ENCODE results near the gene TRIO.

TRIO gene

GRCh38 chr5:14322437-14323187 is 179.5 kb downstream of the TRIO start:
- no peak for DNase-seq

DNA sequence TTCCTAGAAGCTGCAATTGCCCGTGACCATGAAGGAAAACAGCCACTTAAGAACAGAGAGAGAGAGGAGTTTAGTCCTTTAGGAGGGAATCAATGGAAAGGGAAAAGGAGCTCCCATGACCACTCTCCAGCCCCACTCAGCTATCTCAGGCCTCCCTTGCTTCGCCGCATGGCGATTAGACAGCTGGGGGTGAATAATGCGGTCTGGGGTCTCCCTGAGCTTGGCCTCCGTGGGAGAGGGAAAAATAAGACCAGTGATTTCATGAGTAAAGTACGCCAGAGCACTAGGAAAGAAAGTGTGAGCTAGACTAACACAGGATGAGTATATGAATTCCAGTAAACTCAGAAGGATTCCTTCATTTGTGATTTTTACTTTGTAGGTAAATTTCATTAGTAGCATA is 180.3 kb downstream of the TRIO start:
- DNase-seq, result no peak

DNA sequence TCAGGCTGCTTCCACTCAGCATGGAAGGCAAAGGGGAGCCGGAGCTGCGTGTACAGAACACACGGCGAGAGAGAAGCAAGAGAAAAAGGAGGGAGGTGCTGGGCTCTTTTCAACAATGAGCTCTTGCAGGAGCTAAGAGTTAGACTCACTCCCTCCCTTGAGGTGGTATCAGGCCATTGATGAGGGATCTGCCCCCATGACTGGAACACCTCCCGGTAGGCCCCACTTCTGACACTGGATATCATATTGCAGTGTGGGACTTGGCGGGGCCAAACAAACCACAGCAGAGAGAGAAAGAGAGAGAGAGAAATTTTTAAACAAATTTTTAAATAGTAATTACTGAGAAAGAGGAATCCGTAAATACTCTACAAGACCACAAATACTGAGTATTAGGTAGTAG is 182.2 kb downstream of the TRIO start:
- no peak for DNase-seq

GRCh38 chr5:14326035-14326903 is 183.1 kb downstream of the TRIO start:
- peak in 1 of 56 donors; percentile 9 for DNase-seq

DNA sequence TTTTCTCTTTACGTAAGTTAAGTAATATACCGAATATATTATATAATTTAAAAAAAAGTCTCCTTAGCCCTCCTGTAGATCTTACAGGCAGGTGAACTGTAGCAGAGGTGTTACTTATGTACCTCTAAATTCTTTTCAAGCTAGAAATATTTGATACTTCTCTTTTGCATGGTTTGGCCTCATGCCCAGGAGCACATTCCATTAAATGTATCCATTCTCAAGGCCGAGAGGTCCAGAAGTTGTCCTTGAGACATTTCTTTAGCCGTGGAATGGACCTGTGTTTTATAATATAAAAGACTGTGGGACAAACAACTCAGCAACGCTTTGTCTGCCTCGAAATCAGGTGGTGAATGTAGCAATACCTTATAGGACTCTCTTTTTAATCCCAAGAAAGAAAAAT is 184.5 kb downstream of the TRIO start:
- DNase-seq, result no peak

DNA sequence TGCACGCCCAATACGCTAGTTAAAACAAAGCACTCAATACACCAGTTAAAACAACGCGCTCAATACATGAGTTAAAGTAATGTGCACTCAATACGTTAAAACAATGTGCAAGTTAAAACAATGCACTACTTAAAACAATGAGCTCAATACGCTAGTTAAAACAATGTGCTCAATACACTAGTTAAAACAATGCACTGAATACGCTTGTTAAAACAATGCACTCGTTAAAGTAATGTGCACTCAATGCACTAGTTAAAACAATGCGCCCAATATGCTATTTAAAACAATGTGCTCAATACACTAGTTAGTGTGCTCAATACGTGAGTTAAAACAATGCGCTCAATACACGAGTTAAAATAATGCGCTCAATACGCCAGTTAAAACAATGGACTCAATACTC is 185.0 kb downstream of the TRIO start:
- DNase-seq, result no peak

- DNase-seq, result no peak
Observed at GRCh38 chr5:14330291-14330690, 187.1 kb downstream of the TRIO start.

GRCh38 chr5:14330729-14331385 is 187.7 kb downstream of the TRIO start:
- DNase-seq, result no peak

- no peak for DNase-seq
Observed at GRCh38 chr5:14331386-14331781, 188.2 kb downstream of the TRIO start.

GRCh38 chr5:14332038-14332631 is 189.0 kb downstream of the TRIO start:
- no peak for DNase-seq

GRCh38 chr5:14332746-14333145 is 189.6 kb downstream of the TRIO start:
- DNase-seq, result peak in 23 of 56 donors; percentile 11 to 58 (median 25)

DNA sequence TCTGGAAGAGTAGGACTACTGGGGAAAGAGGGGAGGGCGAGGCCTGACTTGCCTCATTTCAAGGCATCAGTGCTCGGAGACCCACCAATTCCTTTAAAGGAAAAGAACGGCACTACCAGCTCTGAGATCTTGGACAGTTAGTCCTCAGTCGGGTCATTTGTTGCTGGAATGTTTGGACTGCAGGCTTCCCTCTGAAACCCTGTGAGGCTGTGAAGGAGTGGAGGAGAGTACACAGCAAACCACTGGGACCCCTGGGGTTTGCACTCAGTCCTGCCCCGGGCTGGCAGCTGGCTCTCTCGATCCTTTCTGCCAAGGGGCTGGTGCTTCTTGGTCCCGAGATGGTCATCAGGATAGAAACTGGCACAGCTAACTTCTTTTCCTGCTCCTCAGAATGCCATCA is 194.5 kb downstream of the TRIO start:
- DNase-seq, result no peak

DNA sequence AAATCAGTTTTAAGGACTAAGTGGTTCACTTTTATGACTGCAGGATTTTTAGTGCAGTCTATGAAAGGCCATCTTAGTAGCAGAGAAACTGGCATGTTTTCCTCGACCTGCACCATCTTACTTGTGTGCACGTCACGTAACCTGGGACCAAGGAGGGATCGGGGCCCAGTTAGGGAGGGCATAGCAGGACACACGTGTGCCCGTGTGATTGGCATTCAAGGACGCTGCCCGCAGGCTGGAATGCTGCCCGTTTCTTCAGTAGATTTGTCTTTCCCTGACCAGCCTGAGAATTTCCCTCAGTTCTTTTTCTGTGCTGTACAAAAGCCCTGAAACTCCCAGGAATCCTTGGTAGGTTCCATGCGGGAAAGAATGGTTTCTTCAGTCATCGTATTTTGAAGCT is 196.3 kb downstream of the TRIO start:
- DNase-seq, result peak in 9 of 56 donors; percentile 12 to 70 (median 25)

DNA sequence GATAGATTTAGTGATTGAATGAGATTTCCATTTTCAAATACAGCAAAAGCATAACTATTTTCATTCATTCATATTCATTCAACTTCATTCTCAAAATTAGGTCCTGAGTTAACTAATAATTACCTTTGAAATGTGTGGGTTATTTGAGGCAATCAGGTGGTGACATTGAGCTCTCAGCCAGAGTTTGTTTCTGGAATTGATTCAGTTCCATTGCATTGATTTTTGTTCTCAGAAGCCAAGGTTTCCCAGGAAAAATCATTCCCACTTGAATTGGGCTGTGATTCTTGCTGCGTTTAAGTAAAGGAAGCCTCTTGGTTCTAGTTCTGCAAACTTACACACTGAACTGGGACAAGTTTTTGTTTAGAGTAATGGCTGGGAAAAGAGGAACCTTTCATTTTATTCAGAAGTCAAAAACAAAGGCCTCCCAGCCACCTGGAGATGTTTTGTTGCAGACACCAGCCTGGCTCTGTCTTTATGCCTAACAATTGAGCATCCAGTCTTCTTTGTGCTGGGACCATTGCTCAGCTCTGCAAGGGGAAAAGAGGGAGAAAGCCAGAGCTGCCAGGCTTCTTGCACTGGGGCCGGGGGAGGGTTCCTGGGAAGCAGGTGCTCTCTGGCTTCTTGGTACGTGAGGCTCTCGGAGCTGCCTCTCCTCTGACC is 198.6 kb downstream of the TRIO start:
- no peak for DNase-seq

GRCh38 chr5:14342306-14342705 is 199.2 kb downstream of the TRIO start:
- no peak for DNase-seq

DNA sequence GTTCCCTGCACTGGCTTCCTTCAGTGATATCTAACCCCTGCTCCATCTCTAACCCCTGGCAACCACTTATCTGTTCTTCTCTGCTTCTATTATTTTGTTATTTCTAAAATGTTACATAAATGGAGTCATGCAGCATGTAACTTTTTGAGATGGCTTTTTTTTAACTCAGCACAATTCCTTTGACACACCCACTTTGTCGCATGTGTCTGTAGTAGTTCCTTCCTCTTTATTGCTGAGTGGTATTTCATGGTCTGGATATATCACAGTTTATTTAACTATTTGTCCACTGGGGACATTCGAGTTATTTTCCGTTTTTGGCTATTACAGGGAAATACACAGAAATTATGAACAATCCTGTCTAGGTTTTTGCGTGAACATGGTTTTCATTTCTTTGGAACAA is 200.2 kb downstream of the TRIO start:
- DNase-seq, result no peak

GRCh38 chr5:14347522-14347921 is 204.4 kb downstream of the TRIO start:
- no peak for DNase-seq

DNA sequence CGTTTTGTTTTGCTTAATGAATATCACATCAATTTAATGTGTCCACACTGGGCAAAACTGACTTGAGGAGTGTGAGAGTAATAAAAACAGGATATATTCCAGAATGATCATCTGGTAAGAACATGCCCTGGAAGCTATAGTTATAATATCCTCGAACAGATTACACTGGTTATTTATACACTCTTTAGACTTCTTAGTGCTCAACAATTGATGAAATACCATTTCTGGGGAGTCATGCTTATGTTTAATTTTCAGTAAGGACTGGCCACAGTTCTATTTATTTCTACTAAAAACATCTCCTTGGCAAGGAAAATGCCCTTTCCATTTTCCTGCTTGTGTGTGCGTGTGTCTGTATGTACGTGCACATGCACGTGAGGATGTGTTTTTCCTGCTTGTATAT is 205.0 kb downstream of the TRIO start:
- DNase-seq, result no peak

GRCh38 chr5:14349029-14349428 is 205.9 kb downstream of the TRIO start:
- DNase-seq, result no peak

- no peak for DNase-seq
Observed at GRCh38 chr5:14351086-14351661, 208.0 kb downstream of the TRIO start.

Data from nucleus accumbens (tissue), 56 donors.